ENCODE results near the gene ARNT2.

DNA sequence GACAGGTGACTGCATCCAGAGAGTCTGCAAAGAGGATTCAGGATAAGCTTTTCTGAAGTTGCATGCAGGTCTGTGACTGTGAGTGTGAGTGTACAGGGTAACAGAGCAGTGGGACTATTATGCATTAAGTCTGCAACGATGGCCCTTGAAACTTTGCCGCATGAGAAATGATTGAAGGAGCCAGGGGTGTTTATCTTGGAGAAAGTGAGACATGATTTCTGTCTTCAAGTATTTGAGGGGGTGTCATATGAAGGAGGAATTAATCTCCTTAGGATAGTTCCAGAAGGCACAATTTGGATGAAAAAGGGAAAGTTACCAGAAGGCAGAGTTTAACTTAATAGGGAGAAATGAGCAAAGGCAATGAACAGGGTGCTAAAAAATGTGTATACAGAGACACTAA is 119.6 kb downstream of the ARNT2 start:
- TF ChIP-seq CTCF (conservative IDR thresholded peaks at IDR 0.05; ENCODE audit: low read length) (no peak), EZH2phosphoT487 (IDR thresholded peaks at IDR 0.05; ENCODE audit: borderline replicate concordance, low read depth, low read length) (no peak)

All from OCI-LY7 (cell line).